HepG2 (cell line): Measurements from ENCODE around the gene LRRC3B. TPM values are rescaled to one million over a fixed set of nuclear protein-coding genes. Genes with fewer than 3 reads are reported as not detected.

ENCODE experiments used
- ATAC-seq: fragments of 200-7000 bp; cut with Tn5 transposase; 3 replicates; pipeline ENCODE4 v1.9.1; 2020; ENCODE audit warnings: mild to moderate bottlenecking, moderate library complexity
- BruUV-seq: library from RNA; stranded (reverse); fragments of 400-500 nt; replicated peaks from 2 replicates; lab custom pipeline; 2021; lab: Mats Ljungman, UMichigan
- CTCF ChIA-PET: fragments of 300-600 bp; formaldehyde crosslinking; extraction: SDS; loops from one replicate; lab custom pipeline; 2021; ENCODE audit warnings: low total read pairs, inconsistent platforms, low intra/inter-chr PET ratio; lab: Yijun Ruan, JAX
- POLR2A ChIA-PET: fragments of 350-600 bp; sonication (Branson Sonifier 250); formaldehyde crosslinking; loops from one replicate; lab custom pipeline; 2020; ENCODE audit warnings: antibody characterized with exemption, inconsistent platforms; lab: Yijun Ruan, JAX
- DNase-seq: peaks from one replicate; pipeline ENCODE4 v3.0.0-alpha.2; 2015; ENCODE audit warnings: low spot score
- FAIRE-seq: peaks from 3 replicates; lab custom pipeline; 2011; peaks lifted over from hg19 to GRCh38; lab: Jason Lieb, UNC
- H2AFZ ChIP-seq: one replicate; pipeline ENCODE4 v1.6.1; 2011; ENCODE audit warnings: low read length, inconsistent platforms
- H3K27ac ChIP-seq: fragments of 300-600 bp; 3 replicates; pipeline ENCODE4 v1.8.0; 2011; ENCODE audit warnings: mixed run types, mild to moderate bottlenecking, mixed read lengths, low read length, inconsistent platforms; ENCODE audit not compliant: insufficient read depth; ENCODE audit errors: extremely low read length
- H3K27me3 ChIP-seq, 2 experiments: fragments of 200-600 bp in 1 of 2; 2 replicates in 1 of 2; 3 replicates in 1 of 2; pipeline versions ENCODE4 v1.6.0 to v1.8.0; 2011; ENCODE audit warnings: low read length in 2 of 2, mild to moderate bottlenecking in 2 of 2, moderate library complexity in 2 of 2, inconsistent platforms in 1 of 2; ENCODE audit not compliant: insufficient read depth in 2 of 2, control insufficient read depth in 1 of 2
- H3K36me3 ChIP-seq, 2 experiments: fragments of 200-600 bp in 1 of 2; replicated peaks in 1 of 2; 2 replicates in 1 of 2; 3 replicates in 1 of 2; pipeline versions ENCODE4 v1.5.1 to v1.8.0; 2011; ENCODE audit warnings: low read length in 2 of 2, inconsistent platforms in 1 of 2; ENCODE audit not compliant: insufficient read depth in 2 of 2, control insufficient read depth in 1 of 2
- H3K4me1 ChIP-seq: 2 replicates; pipeline ENCODE4 v1.5.1; 2012; ENCODE audit warnings: low read length, inconsistent platforms; ENCODE audit not compliant: insufficient read depth
- H3K4me2 ChIP-seq: 2 replicates; pipeline ENCODE4 v1.6.0; 2011; ENCODE audit warnings: low read depth, low read length, inconsistent platforms
- H3K4me3 ChIP-seq, 3 experiments: fragments of 200-600 bp in 1 of 3; sonication (generic), shearing (Covaris generic) in 1 of 3; replicated peaks in 1 of 3; 2 replicates each; pipeline ENCODE4 v1.5.1; 2011 to 2016; ENCODE audit warnings: low read length in 3 of 3, inconsistent platforms in 2 of 3, low read depth in 2 of 3, mild to moderate bottlenecking in 2 of 3, control low read depth in 1 of 3, mixed read lengths in 1 of 3; ENCODE audit not compliant: insufficient read depth in 1 of 3
- H3K79me2 ChIP-seq: one replicate; pipeline ENCODE4 v1.6.1; 2011; ENCODE audit warnings: low read length, inconsistent platforms; ENCODE audit not compliant: insufficient read depth
- H3K9ac ChIP-seq: 2 replicates; pipeline ENCODE4 v1.6.0; 2011; ENCODE audit warnings: mild to moderate bottlenecking, low read depth, low read length, inconsistent platforms; ENCODE audit not compliant: insufficient read depth
- H3K9me3 ChIP-seq: 2 replicates; pipeline ENCODE4 v1.5.1; 2012; ENCODE audit warnings: mild to moderate bottlenecking, low read length
- H4K20me1 ChIP-seq: 2 replicates; pipeline ENCODE4 v1.6.0; 2011; ENCODE audit warnings: inconsistent platforms, mild to moderate bottlenecking, low read length, moderate library complexity; ENCODE audit not compliant: insufficient read depth
- ATM ChIP-seq: fragments of 450-650 bp; IDR thresholded peaks from 2 replicates; pipeline ENCODE4 v1.7.1; 2017; ENCODE audit warnings: mild to moderate bottlenecking, borderline replicate concordance
- EZH2 ChIP-seq: conservative IDR thresholded peaks from 2 replicates; pipeline ENCODE4 v1.6.1; 2012; ENCODE audit warnings: mild to moderate bottlenecking, low read depth, low read length, moderate library complexity
- FOXJ3 ChIP-seq: sonication (generic); formaldehyde crosslinking; IDR thresholded peaks from 2 replicates; pipeline ENCODE4 v1.4.0; 2020; ENCODE audit warnings: missing genetic modification reagents, mild to moderate bottlenecking, borderline replicate concordance
- HNRNPLL ChIP-seq: fragments of 200-400 bp; formaldehyde crosslinking; IDR thresholded peaks from 2 replicates; pipeline ENCODE4 v1.6.1; 2017; ENCODE audit warnings: mild to moderate bottlenecking, low read depth, low read length; ENCODE audit not compliant: poor library complexity, severe bottlenecking
- RFXAP ChIP-seq: sonication (generic); formaldehyde crosslinking; IDR thresholded peaks from 2 replicates; pipeline ENCODE4 v1.4.0; 2020; ENCODE audit warnings: missing genetic modification reagents, borderline replicate concordance
- SMAD9 ChIP-seq: sonication (generic); formaldehyde crosslinking; IDR thresholded peaks from 2 replicates; pipeline ENCODE4 v1.5.1; 2020; ENCODE audit warnings: mild to moderate bottlenecking, missing genetic modification reagents
- SRSF4 ChIP-seq: fragments of 200-400 bp; formaldehyde crosslinking; IDR thresholded peaks from one replicate; pipeline ENCODE4 v1.6.1; 2018; ENCODE audit warnings: mild to moderate bottlenecking, low read depth, low read length, moderate library complexity; ENCODE audit not compliant: poor library complexity, severe bottlenecking
- U2AF1 ChIP-seq: fragments of 200-400 bp; formaldehyde crosslinking; optimal IDR thresholded peaks from 2 replicates; pipeline ENCODE3; 2017; ENCODE audit warnings: mild to moderate bottlenecking, low read depth, low read length
- ZBTB7B ChIP-seq: sonication (generic); formaldehyde crosslinking; IDR thresholded peaks from 2 replicates; pipeline ENCODE4 v1.4.0; 2020; ENCODE audit warnings: missing genetic modification reagents
- ZFP37 ChIP-seq: sonication (generic); formaldehyde crosslinking; IDR thresholded peaks from 2 replicates; pipeline ENCODE4 v1.4.0; 2020; ENCODE audit warnings: missing genetic modification reagents, borderline replicate concordance
- ZNF10 ChIP-seq: sonication (generic); formaldehyde crosslinking; IDR thresholded peaks from 2 replicates; pipeline ENCODE4 v1.4.0; 2020; ENCODE audit warnings: mild to moderate bottlenecking, low read depth, missing genetic modification reagents, borderline replicate concordance
- ZNF230 ChIP-seq: sonication (generic); formaldehyde crosslinking; IDR thresholded peaks from 2 replicates; pipeline ENCODE4 v1.4.0; 2020; ENCODE audit warnings: mild to moderate bottlenecking, missing genetic modification reagents
- ZNF878 ChIP-seq: sonication (generic); formaldehyde crosslinking; IDR thresholded peaks from 2 replicates; pipeline ENCODE4 v1.8.1; 2023; ENCODE audit warnings: mild to moderate bottlenecking, missing genetic modification reagents, moderate library complexity
- ZSCAN25 ChIP-seq: sonication (generic); formaldehyde crosslinking; IDR thresholded peaks from 2 replicates; pipeline ENCODE4 v1.8.0; 2022; ENCODE audit warnings: mild to moderate bottlenecking, missing genetic modification reagents
- WGBS: methylation state at CpG from one replicate; pipeline ENCODE4 v1.1.6; 2017; ENCODE audit warnings: low lambda C conversion rate; 5-methylcytosine and 5-hydroxymethylcytosine counted together
- in situ Hi-C: cut with HindIII; loops from 2 replicates; pipeline ENCODE4 v1.10.0; 2017; ENCODE audit warnings: low pct_unique_long_range_greater_than_20kb; ENCODE audit not compliant: extremely low pct_ligation_motif_present
- intact Hi-C: fragments of 100-400 bp; cut with micrococcal nuclease; formaldehyde crosslinking; loops from one replicate; pipeline ENCODE4 v1.10.0; 2022; ENCODE audit not compliant: unreplicated experiment
- polyA plus RNA-seq, 8 experiments: library from polyadenylated mRNA; depleted of rRNA in 3 of 8; stranded (reverse) in 7 of 8; unstranded in 1 of 8; fragments of >200 nt; fragmentation: Illumina TruSeq in 4 of 8; extraction: Trizol in 4 of 8; gene quantifications; 2 replicates each; pipeline versions ENCODE4 v1.2.1 to v1.2.3, GENCODE V29; 2011 to 2016; ENCODE audit warnings: low read depth in 4 of 8, missing spikeins in 1 of 8, mixed read lengths in 1 of 8; ENCODE audit not compliant: insufficient read depth in 1 of 8
- total RNA-seq, 5 experiments: library from RNA; depleted of rRNA; stranded (reverse); fragments of >200 nt; fragmentation: Illumina TruSeq; extraction: Trizol; gene quantifications; 2 replicates each; pipeline ENCODE4 v1.2.3, GENCODE V29; 2016; ENCODE audit warnings: low read depth in 1 of 5
- TF ChIP-seq, protein P1 (sequence below): IDR thresholded peaks from 2 replicates; pipeline ENCODE4 v1.6.1; 2016; ENCODE audit warnings: missing compliant biosample characterization, missing genetic modification reagents, borderline replicate concordance
- TF ChIP-seq, protein P2 (sequence below): sonication (generic); formaldehyde crosslinking; IDR thresholded peaks from 2 replicates; pipeline ENCODE4 v1.8.1; 2023; ENCODE audit warnings: mild to moderate bottlenecking, moderate library complexity, missing genetic modification reagents
- TF ChIP-seq, protein P3 (sequence below): sonication (generic); formaldehyde crosslinking; IDR thresholded peaks from 2 replicates; pipeline ENCODE4 v1.5.1; 2020; ENCODE audit warnings: mild to moderate bottlenecking, moderate library complexity, missing genetic modification reagents

The LRRC3B gene
- total and polyA plus RNA-seq, 2 of the 13 experiments (the other 11 are each of a cell fraction or from before 2014, with no cell fraction given) = not detected

DNA sequence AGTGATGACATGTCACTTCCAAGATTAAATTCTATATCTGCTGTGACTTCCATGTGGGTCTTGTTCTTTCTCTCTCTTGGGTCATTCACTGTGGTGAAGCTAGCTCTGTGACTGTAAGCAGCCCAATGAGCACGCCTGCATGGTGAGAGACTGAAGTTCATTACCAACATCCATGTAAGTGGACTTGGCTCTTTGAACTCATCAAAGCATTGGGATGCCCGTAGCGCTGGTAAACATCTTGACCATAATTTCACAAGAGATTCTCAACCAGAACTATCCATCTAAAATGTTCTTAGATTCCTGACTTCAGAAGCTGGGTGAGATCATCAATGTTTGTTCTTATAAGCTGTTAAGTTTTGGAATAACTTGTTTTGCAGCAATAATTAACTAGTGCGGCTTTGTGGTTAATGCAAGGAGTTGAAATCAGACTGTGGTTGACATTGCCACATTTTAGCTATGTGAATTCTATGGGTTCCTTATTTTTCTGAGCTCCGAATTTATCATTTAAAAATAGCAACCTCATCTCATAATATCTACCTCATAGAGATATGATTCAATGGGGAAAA, 31.6 kb upstream of the LRRC3B start:
- CTCF ChIA-PET = no interaction called here
- no peak overlapping the region for H2AFZ ChIP-seq
- no peaks in the 10 kb centered on the region for H3K36me3 ChIP-seq

DNA sequence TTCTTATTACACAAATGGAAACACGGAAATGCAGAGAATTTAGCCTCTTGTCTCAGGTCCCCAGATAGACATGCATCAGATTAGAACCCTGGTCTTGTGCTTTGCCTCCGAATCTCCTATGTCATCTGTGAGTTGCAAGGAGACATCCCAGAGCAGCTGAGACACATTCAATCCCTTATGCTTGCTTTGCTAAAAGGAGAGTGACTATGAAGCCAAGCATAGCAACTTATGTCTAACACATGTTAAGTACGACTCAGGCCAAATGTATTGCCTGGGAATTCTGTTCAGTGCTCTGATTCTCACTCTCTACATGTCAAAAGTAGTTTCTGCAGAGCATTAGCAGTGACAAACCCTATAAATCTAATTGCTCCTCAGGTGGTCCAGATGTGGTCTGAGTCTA, 30.6 kb upstream of the LRRC3B start:
- FAIRE-seq = no peak
- no TSS peak for BruUV-seq
- Histone ChIP-seq H3K9ac (no peak overlapping the region), H2AFZ (no peak overlapping the region), H3K36me3 (no peaks in the 10 kb centered on the region), H4K20me1 (no peaks in the 10 kb centered on the region), H3K79me2 (no peaks in the 10 kb centered on the region), H3K27ac (no peak overlapping the region), H3K4me1 (no peaks in the 10 kb centered on the region), H3K9me3 (no peaks in the 10 kb centered on the region), H3K4me2 (no peak overlapping the region), H3K27me3 (no peaks in the 10 kb centered on the region; a peak in 1 of 5 replicates), H3K4me3 (no peak overlapping the region)
- DNase-seq = no peak
- ChIA-PET POLR2A (no interaction called here), CTCF (no interaction called here)
- WGBS = 0% methylated on average over 3 of the region's 3 CpGs
- in situ Hi-C loops (no loop called here), intact Hi-C loops (no loop called here)
- ATAC-seq = no peak
- TF ChIP-seq, protein P1, sequence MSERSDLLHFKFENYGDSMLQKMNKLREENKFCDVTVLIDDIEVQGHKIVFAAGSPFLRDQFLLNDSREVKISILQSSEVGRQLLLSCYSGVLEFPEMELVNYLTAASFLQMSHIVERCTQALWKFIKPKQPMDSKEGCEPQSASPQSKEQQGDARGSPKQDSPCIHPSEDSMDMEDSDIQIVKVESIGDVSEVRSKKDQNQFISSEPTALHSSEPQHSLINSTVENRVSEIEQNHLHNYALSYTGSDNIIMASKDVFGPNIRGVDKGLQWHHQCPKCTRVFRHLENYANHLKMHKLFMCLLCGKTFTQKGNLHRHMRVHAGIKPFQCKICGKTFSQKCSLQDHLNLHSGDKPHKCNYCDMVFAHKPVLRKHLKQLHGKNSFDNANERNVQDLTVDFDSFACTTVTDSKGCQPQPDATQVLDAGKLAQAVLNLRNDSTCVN (CRISPR knock-in tag) = no peak
- TF ChIP-seq ZNF878 (CRISPR knock-in tag) = no peak
- no peak for TF ChIP-seq HNRNPLL
- TF ChIP-seq ZFP37 (CRISPR knock-in tag) = no peak
- no peak for TF ChIP-seq ATM
- no peak for TF ChIP-seq ZNF230
- TF ChIP-seq, protein P2, sequence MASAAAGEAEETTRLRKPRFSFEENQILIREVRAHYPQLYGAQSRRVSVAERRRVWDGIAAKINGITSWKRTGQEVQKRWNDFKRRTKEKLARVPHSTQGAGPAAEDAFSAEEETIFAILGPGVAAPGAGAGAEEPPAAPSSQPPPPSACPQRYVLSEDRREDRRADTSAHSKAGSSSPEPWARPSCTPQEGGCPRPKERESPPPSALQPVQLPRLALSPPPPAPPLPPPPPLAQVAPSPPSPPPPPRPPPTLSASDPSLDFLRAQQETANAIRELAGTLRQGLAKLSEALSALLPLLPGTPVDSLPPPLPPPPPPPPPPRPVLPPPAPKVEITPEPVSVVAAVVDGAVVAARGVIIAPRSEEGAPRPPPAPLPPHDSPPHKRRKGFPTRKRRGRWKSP (CRISPR knock-in tag) = no peak
- no peak for TF ChIP-seq ZBTB7B (CRISPR knock-in tag)

More for the DNA sequence above, 31.6 kb upstream of the LRRC3B start:
- DNase-seq = no peak
- H4K20me1 ChIP-seq = no peaks in the 10 kb centered on the region
- intact Hi-C loops = no loop called here
- POLR2A ChIA-PET = no interaction called here
- no peaks in the 10 kb centered on the region for H3K9me3 ChIP-seq
- H3K9ac ChIP-seq = no peak overlapping the region
- no peak overlapping the region for H3K27ac ChIP-seq
- H3K4me1 ChIP-seq = no peaks in the 10 kb centered on the region
- no peak overlapping the region for H3K4me3 ChIP-seq
- in situ Hi-C loops = no loop called here
- no peaks in the 10 kb centered on the region for H3K79me2 ChIP-seq
- WGBS = 0% methylated on average over 5 of the region's 5 CpGs
- FAIRE-seq = no peak
- H3K27me3 ChIP-seq = no peaks in the 10 kb centered on the region; a peak in 1 of 5 replicates
- H3K4me2 ChIP-seq = no peak overlapping the region
- no peak for TF ChIP-seq U2AF1
- no peak for TF ChIP-seq SMAD9 (CRISPR knock-in tag)
- TF ChIP-seq ZNF10 = no peak
- TF ChIP-seq, protein P3, sequence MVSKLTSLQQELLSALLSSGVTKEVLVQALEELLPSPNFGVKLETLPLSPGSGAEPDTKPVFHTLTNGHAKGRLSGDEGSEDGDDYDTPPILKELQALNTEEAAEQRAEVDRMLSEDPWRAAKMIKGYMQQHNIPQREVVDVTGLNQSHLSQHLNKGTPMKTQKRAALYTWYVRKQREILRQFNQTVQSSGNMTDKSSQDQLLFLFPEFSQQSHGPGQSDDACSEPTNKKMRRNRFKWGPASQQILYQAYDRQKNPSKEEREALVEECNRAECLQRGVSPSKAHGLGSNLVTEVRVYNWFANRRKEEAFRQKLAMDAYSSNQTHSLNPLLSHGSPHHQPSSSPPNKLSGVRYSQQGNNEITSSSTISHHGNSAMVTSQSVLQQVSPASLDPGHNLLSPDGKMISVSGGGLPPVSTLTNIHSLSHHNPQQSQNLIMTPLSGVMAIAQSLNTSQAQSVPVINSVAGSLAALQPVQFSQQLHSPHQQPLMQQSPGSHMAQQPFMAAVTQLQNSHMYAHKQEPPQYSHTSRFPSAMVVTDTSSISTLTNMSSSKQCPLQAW (CRISPR knock-in tag) = no peak
- TF ChIP-seq FOXJ3 (CRISPR knock-in tag) = no peak
- no peak for TF ChIP-seq RFXAP (CRISPR knock-in tag)
- TF ChIP-seq EZH2 = no peak
- TF ChIP-seq SRSF4 = no peak
- TF ChIP-seq ZSCAN25 (CRISPR knock-in tag) = no peak
- TF ChIP-seq, all 625 proteins: peak for 0
- ATAC-seq = no peak
- no TSS peak for BruUV-seq
